ENCODE results near the gene DDAH2.

GRCh38 chr6:31729979-31730630 is 1.0 kb upstream of the DDAH2 start:
- TF ChIP-seq EZH2 (IDR thresholded peaks at IDR 0.05; ENCODE audit: borderline replicate concordance, low read depth, low read length, poor library complexity, severe bottlenecking), result no peak
- TF ChIP-seq CTCF (conservative IDR thresholded peaks at IDR 0.05; ENCODE audit: low read depth, low read length), result no peak

All from A673 (cell line).